Mesenteric fat pad (tissue), 1 donor: ENCODE results near the gene SYCP3. TPM values are rescaled to one million over a fixed set of nuclear protein-coding genes. Genes with fewer than 3 reads are reported as not detected.
"Not testable (repeated sequence)": the region's sequence is repeated elsewhere in the genome, so short reads cannot be mapped to it uniquely, and the experiment has no call there.

Source experiments
- DNase-seq: peaks from one replicate; pipeline ENCODE4 v3.0.0-alpha.2; 2020; ENCODE audit warnings: low spot score
- total RNA-seq: library from RNA; stranded (reverse); fragmentation: NEBNext Ultra II Directional; extraction: Animal tissue kit (Norgen Biotek cat#: 25700); gene quantifications from one replicate; pipeline ENCODE4 v1.2.1, GENCODE V29; 2021
- donor health status: DM: yes; HTN: yes; CAD: no.

SYCP3 gene
- total RNA-seq, 1 donor from 2014 or later, result not detected

GRCh38 chr12:101761350-101761749 lies 22.1 kb upstream of the SYCP3 start:
- DNase-seq, result no peak

DNA sequence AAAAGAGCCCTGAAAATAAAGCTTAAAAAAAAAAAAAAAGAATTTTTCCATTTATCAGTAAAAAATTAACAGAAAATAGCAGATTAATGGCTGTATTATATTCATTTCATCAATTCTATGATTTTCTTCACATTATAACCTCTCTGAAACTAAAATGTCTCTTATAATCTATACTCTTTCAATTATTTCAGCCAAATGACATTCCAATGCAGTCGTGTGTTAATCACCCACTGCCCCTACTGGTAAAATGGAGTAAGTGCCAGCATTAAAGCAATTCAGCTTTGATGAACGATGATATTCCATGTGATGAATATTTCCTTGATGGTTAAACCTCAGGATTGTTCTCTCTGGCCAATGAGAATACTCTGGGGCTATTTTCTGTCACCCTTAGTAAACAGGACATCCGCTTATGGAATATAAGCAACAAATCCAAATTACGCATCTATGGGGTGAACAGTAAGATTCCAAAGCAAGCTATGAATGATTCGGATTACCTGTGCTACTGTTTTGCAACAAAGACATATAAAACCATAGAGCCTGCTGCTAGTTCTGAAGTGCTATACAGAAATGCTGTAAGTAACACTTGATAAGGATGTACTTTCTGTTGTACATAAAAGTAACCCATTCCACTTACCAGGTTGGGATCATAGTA lies 20.3 kb upstream of the SYCP3 start:
- DNase-seq, result no peak

GRCh38 chr12:101750152-101750551 lies 10.9 kb upstream of the SYCP3 start:
- DNase-seq, result no peak

DNA sequence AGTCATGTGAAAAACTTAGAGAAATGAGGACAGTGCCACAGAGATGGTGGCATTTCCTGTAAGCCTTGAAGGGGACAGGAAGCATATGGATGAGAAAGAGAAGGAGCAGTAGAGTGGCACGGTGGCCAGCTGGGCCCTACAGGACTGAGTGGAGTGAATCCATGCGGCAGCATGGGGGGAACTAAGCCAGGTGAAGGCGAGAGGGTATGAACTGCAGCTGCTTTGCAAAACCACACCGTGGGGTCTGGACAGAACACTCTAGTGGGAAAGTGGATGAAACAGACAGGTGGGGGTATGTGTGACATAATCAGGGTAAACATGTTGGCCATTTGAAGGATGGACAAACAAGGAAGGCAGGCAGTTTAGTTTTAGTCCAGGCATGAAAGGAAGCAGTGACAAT lies 10.4 kb upstream of the SYCP3 start:
- DNase-seq, result no peak

DNA sequence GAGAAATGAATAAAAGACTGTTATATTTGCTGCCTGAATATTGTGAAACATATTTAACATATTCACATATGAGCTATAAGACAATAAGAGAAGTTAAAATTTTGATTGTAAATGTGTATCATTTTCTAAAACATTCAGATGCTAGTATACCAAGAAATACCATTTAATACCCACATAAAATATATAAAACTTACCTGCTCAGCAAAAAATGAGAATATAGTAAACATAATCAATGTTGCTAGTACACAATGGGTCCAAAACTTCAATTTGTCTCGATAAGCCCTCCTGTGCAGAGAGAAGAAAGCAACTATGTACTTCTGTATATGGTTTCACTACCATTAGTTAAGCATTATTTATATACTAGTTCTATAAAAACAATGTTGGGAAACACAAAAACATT lies 9.6 kb upstream of the SYCP3 start:
- no peak for DNase-seq

DNA sequence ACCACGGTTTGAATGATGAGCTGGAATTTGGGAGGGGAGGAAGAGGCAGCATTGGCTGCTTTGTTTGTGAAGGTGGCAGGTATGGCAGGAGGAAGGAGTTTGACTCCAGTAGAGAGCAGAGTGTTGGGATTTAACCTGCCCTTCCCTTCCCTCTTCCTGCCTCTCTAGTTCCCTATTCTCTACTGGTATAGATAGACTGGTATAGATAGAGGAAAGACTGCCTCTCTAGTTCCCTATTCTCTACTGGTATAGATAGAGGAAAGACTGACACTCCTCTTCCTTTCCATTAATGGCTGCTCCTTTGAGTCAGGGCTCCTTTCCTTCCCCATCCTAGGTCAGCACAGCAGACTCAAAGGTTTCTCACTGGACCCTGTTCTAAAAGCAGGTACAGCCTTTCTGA lies 8.4 kb upstream of the SYCP3 start:
- DNase-seq, result no peak

- no peak for DNase-seq
Observed at GRCh38 chr12:101746661-101747060, 7.4 kb upstream of the SYCP3 start.

- DNase-seq, result no peak
Observed at GRCh38 chr12:101746196-101746595, 6.9 kb upstream of the SYCP3 start.

GRCh38 chr12:101745481-101745880 lies 6.2 kb upstream of the SYCP3 start:
- no peak for DNase-seq

- no peak for DNase-seq
Observed at GRCh38 chr12:101743724-101744472, 4.6 kb upstream of the SYCP3 start.

DNA sequence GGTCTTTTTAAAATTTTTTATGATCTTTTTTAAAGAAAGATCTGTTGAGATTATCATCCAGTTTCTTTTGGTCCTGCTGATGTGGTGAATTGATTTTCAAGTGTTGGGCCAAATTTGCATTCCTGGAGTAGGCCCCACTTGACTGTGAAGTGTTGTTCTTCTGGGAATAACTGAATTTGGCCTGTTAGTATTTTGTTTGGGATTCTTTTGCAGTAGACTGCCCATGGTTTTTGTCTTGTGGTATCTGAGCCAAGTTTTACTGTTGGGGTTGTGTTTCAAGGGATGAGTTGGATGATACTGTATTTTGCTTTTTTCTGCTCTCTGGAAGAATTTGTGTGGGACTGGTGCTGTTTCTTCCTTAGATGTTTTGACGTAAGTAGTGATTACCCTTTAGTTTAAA lies 4.0 kb upstream of the SYCP3 start:
- no peak for DNase-seq

- DNase-seq, result no peak
Observed at GRCh38 chr12:101740980-101741379, 1.7 kb upstream of the SYCP3 start.

DNA sequence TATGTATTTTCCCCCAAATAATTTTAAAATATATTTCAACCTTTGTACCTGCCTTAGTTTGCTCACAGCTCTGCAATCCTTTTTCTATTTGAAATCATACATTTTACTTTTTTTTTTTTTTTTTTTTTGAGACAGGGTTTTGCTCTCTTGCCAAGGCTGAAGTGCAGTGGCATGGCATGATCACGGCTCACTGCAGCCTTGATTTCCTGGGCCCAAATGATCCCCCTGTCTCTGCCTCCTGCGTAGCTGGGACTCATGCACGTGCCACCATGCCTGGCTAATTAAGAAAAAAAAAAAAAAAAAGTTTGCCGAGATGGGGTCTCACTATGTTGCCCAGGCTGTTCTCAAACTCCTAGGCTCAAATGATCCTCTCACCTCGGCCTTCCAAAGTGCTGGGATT lies 1.3 kb upstream of the SYCP3 start:
- DNase-seq, result no peak

GRCh38 chr12:101737476-101737875 lies 1.8 kb downstream of the SYCP3 start:
- DNase-seq, result no peak

- DNase-seq, result not testable (repeated sequence)
Observed at GRCh38 chr12:101734482-101734881, 4.8 kb downstream of the SYCP3 start.

GRCh38 chr12:101733166-101733565 lies 6.1 kb downstream of the SYCP3 start:
- DNase-seq, result no peak

DNA sequence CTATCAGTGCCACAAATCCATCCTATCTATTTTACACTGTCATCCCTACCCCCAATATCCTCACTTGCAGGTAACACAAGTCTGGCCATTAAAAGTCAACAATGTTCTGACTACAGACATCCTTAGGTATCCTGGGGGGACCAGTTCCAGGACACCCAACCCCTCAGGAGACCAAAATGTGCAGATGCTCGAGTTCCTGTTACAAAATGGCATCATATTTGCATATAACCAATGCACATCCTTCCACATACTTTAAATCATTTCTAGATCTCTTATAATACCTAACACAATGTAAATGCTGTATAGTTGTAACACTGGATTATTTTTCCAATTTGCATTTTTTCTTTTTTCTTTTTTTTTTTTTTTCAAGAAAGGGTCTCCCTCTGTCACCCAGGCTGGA lies 6.9 kb downstream of the SYCP3 start:
- DNase-seq, result no peak

DNA sequence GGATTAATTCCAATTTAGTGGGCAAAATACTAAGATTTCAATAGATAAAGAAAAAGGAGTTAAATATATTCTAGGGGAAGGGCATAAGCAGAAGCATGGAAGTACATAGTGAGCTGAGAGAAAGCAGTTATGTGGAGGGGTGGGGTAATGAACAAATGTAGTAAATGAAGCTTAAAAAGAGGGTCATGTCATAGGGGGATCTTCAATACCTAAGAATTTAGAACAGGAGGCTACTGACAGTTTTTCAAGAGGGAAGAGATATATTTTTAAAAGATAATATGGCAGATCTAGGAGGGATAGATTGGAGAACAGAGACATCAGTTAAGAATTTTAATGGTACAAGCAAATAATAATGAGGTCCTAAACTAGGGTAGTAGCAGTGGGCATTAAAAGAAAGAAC lies 9.4 kb downstream of the SYCP3 start:
- no peak for DNase-seq

DNA sequence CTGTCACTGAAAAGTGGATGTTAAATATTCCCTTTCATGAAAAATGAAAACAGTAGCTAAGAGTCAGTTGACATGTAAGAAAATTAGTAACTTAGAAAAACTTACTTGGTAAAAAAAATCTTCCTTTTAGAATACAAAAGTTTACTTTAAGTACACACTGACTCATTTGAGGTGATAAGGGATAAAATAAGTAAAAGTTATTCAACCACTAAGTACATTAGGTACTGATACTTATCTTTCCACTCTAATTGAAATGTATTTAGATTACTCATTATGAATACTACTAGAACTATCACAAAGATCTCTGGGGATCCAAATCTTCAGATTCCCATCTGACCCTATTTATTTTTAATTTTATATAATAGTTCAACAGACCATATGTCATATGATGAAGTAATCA lies 12.2 kb downstream of the SYCP3 start:
- no peak for DNase-seq

DNA sequence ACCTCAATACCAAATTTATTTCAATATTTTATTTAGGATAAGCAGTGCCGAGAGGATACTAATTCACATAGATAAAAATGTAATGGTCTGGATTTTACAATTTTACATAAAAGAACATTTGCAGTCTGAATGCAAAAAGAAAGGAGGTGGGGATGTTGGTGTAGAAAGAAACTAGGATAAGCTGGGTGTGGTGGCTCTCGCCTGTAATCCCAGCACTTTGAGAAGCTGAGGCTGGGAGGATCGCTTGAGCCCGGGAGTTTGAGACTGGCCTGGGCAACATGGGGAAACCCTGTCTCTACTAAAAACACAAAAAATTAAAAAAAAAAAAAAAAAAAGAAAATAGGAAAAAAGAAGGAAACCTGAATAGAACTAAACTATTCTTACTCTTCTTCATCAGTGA lies 16.9 kb downstream of the SYCP3 start:
- no peak for DNase-seq

- DNase-seq, result no peak
Observed at GRCh38 chr12:101720118-101720517, 19.1 kb downstream of the SYCP3 start.

- no peak for DNase-seq
Observed at GRCh38 chr12:101719566-101719965, 19.7 kb downstream of the SYCP3 start.

DNA sequence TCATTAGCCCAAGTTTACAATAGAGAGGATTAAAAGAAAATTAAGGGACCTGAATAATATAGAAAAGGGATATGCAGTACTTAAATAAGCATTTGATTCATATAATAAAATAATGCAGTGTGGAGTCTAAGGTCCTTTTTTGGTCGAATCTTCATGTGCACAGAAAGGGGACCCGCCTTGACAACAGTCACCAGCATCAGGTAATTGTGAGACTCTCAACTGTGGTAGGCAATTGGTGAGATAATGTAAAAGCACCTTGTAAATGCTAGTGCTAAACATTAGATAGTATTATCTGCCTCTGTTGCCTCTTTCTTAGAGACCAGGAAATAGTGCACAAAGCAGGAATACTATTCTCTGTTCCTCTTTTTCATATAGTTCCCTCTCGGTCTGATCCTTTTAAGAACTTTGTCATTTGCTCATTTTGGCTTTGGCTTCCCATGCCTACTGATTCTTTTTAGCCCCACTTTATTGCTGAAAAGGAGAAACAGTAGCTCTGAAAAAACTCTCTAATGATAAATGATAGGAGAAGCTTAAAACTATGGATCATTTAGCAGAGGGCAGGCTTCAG lies 24.3 kb downstream of the SYCP3 start:
- no peak for DNase-seq
